Measurements from ENCODE around the gene ZNF319.

Gene ZNF319

GRCh38 chr16:57951204-57951960, 49.1 kb downstream of the ZNF319 start:
- no peak for ATAC-seq
- no peaks in the 10 kb centered on the region for H3K4me1 Mint-ChIP-seq
- no peak overlapping the region for H3K27ac Mint-ChIP-seq
- no peaks in the 10 kb centered on the region for H3K9me3 Mint-ChIP-seq
- H3K4me3 Mint-ChIP-seq, result no peak overlapping the region
- H3K36me3 Mint-ChIP-seq, result no peaks in the 10 kb centered on the region
- DNase-seq (ENCODE audit: low spot score in 2 of 2), result no peak

GRCh38 chr16:57950382-57950781, 50.1 kb downstream of the ZNF319 start:
- no peaks in the 10 kb centered on the region for H3K36me3 Mint-ChIP-seq
- DNase-seq (ENCODE audit: low spot score in 2 of 2) (no peak), ATAC-seq (no peak)
- no peak overlapping the region for H3K4me3 Mint-ChIP-seq
- no peaks in the 10 kb centered on the region for H3K9me3 Mint-ChIP-seq
- no peak overlapping the region for H3K27ac Mint-ChIP-seq
- no peaks in the 10 kb centered on the region for H3K4me1 Mint-ChIP-seq

GRCh38 chr16:57949595-57950238, 50.8 kb downstream of the ZNF319 start:
- ATAC-seq (no peak), DNase-seq (ENCODE audit: low spot score in 2 of 2) (no peak)
- no peaks in the 10 kb centered on the region for H3K4me1 Mint-ChIP-seq
- H3K4me3 Mint-ChIP-seq, result no peak overlapping the region
- no peaks in the 10 kb centered on the region for H3K9me3 Mint-ChIP-seq
- H3K27ac Mint-ChIP-seq, result no peak overlapping the region
- H3K36me3 Mint-ChIP-seq, result no peaks in the 10 kb centered on the region

GRCh38 chr16:57949013-57949412, 51.5 kb downstream of the ZNF319 start:
- Mint-ChIP-seq H3K4me1 (no peaks in the 10 kb centered on the region), H3K4me3 (no peak overlapping the region)
- ATAC-seq, result no peak

GRCh38 chr16:57948027-57948426, 52.4 kb downstream of the ZNF319 start:
- ATAC-seq (no peak), DNase-seq (ENCODE audit: low spot score in 2 of 2) (no peak)
- H3K36me3 Mint-ChIP-seq, result no peaks in the 10 kb centered on the region
- no peaks in the 10 kb centered on the region for H3K4me1 Mint-ChIP-seq
- no peaks in the 10 kb centered on the region for H3K9me3 Mint-ChIP-seq
- H3K27ac Mint-ChIP-seq, result no peak overlapping the region
- H3K4me3 Mint-ChIP-seq, result no peak overlapping the region

More at GRCh38 chr16:57949013-57949412, 51.5 kb downstream of the ZNF319 start:
- no peak overlapping the region for H3K27ac Mint-ChIP-seq
- H3K9me3 Mint-ChIP-seq, result no peaks in the 10 kb centered on the region
- no peaks in the 10 kb centered on the region for H3K36me3 Mint-ChIP-seq
- DNase-seq (ENCODE audit: low spot score in 2 of 2), result no peak

GRCh38 chr16:57947261-57947660, 53.2 kb downstream of the ZNF319 start:
- Mint-ChIP-seq H3K4me1 (no peaks in the 10 kb centered on the region), H3K27ac (no peak overlapping the region), H3K9me3 (no peaks in the 10 kb centered on the region), H3K4me3 (no peak overlapping the region), H3K36me3 (no peaks in the 10 kb centered on the region)
- DNase-seq (ENCODE audit: low spot score in 2 of 2), result no peak
- ATAC-seq, result no peak

GRCh38 chr16:57946181-57946801, 54.2 kb downstream of the ZNF319 start:
- ATAC-seq, result peak; percentile 19
- Mint-ChIP-seq H3K4me3 (no peak overlapping the region), H3K27ac (no peak overlapping the region), H3K36me3 (no peaks in the 10 kb centered on the region), H3K9me3 (no peaks in the 10 kb centered on the region), H3K4me1 (no peaks in the 10 kb centered on the region)
- DNase-seq (ENCODE audit: low spot score in 2 of 2), result no peak

- no peak for DNase-seq (ENCODE audit: low spot score in 2 of 2)
- Mint-ChIP-seq H3K36me3 (no peaks in the 10 kb centered on the region), H3K27ac (no peak overlapping the region), H3K4me1 (no peaks in the 10 kb centered on the region), H3K4me3 (no peak overlapping the region), H3K9me3 (no peaks in the 10 kb centered on the region)
- ATAC-seq, result no peak
Measured at GRCh38 chr16:57945740-57946138, 54.7 kb downstream of the ZNF319 start.

GRCh38 chr16:57944970-57945739, 55.3 kb downstream of the ZNF319 start:
- Mint-ChIP-seq H3K4me3 (no peak overlapping the region), H3K27ac (no peak overlapping the region), H3K4me1 (no peaks in the 10 kb centered on the region), H3K36me3 (no peaks in the 10 kb centered on the region), H3K9me3 (no peaks in the 10 kb centered on the region)
- ATAC-seq (no peak), DNase-seq (ENCODE audit: low spot score in 2 of 2) (no peak)

Data from stimulated activated effector memory CD8-positive, alpha-beta T cell treated with anti-CD3 and anti-CD28 coated beads, Interleukin-12 subunit alpha, Interleukin-12 subunit beta, amount 100 ng/mL, for 72 hours (primary cell).